Measurements from ENCODE around the gene CBARP.
A peak's percentile ranks its signal among the peaks of the same experiment; 100 is the strongest.

CBARP gene

DNA sequence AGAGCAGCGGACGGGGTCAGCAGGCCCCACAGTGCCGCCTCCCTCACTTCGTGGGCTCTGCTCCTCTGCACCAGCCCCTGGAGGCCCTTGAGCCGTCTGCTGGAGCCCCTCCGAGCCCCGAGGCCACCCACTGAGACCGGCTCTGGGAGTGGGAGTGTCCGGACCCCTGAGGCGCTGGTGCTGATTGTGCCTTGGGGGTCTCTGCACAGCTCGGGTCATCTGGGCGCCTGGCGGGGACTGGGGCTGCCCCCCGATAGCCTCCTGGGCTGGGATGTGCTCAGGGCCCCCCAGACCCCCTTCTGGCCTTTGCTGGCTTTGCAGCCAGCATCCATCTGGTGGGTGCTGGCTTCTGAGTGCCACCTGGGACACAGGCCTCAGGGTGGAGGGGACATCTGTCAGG is 15.4 kb downstream of the CBARP start:
- Histone ChIP-seq H3K36me3 (ENCODE audit: control insufficient read depth in 4 of 4, insufficient read depth in 4 of 4, low read length in 3 of 4) (peaks cover 2 to 72% (median 45%) of the 10 kb centered on the region in 4 experiments), H3K4me1 (ENCODE audit: control extremely low read depth in 1 of 4, control insufficient read depth in 4 of 4, insufficient read depth in 4 of 4, low read length in 3 of 4) (peaks cover 0 to 4% (median 0%) of the 10 kb centered on the region in 4 experiments)
- POLR2A ChIA-PET = no interaction called here

DNA sequence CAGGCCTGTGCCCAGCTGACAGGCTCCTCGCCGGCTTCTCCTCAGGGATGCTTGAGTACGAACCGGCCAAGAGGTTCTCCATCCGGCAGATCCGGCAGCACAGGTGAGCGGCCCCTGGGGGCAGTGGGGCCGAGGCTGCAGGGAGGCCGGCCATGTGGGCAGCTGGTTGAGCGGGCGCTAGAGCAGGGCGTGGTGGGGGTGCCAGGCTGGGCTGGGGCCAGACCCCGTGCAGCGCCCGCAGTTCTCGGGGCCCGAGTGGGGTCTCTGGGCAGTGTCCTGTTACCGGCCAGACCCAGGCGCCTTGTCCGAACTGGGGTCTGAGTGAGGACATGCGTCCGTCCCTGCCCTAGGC is 15.9 kb downstream of the CBARP start:
- WGBS (ENCODE audit: insufficient coverage) = 97% methylated on average over 22 of the region's 22 CpGs
- H3K4me3 ChIP-seq (ENCODE audit: control insufficient read depth in 1 of 7, extremely low read depth in 1 of 7, insufficient read depth in 4 of 7, low read depth in 2 of 7, low read length in 6 of 7) = no peak overlapping the region
- peaks cover 0 to 70% (median 43%) of the 10 kb centered on the region in 4 experiments for H3K36me3 ChIP-seq (ENCODE audit: control insufficient read depth in 4 of 4, insufficient read depth in 4 of 4, low read length in 3 of 4)
- H3K27me3 ChIP-seq (replicated peaks in 2 of 5; ENCODE audit: control insufficient read depth in 4 of 5, insufficient read depth in 5 of 5, low read length in 4 of 5) = no peaks in the 10 kb centered on the region
- ChIA-PET CTCF (interaction anchor here (0.6 to 4.6 kb wide), 11 partner anchors 8 to 157 kb away, joined by 3 to 33 read pairs (median 6); partner anchors contain the start of gene ATP5F1D), POLR2A (no interaction called here)
- peaks cover 0 to 4% (median 0%) of the 10 kb centered on the region in 4 experiments for H3K4me1 ChIP-seq (ENCODE audit: control extremely low read depth in 1 of 4, control insufficient read depth in 4 of 4, insufficient read depth in 4 of 4, low read length in 3 of 4)
- DNase-seq = no peak
- no peak overlapping the region for H3K27ac ChIP-seq (ENCODE audit: insufficient read depth in 1 of 2, low read depth in 1 of 2, low read length in 2 of 2, poor library complexity in 1 of 2, severe bottlenecking in 2 of 2)
- no peaks in the 10 kb centered on the region for H3K9me3 ChIP-seq (ENCODE audit: control extremely low read depth in 1 of 5, control insufficient read depth in 4 of 5, insufficient read depth in 2 of 5, low read depth in 1 of 5, low read length in 4 of 5)

More for the DNA sequence above, 15.4 kb downstream of the CBARP start:
- no peak for DNase-seq
- Histone ChIP-seq H3K9me3 (ENCODE audit: control extremely low read depth in 1 of 5, control insufficient read depth in 4 of 5, insufficient read depth in 2 of 5, low read depth in 1 of 5, low read length in 4 of 5) (no peaks in the 10 kb centered on the region), H3K27ac (ENCODE audit: insufficient read depth in 1 of 2, low read depth in 1 of 2, low read length in 2 of 2, poor library complexity in 1 of 2, severe bottlenecking in 2 of 2) (no peak overlapping the region), H3K27me3 (replicated peaks in 2 of 5; ENCODE audit: control insufficient read depth in 4 of 5, insufficient read depth in 5 of 5, low read length in 4 of 5) (no peaks in the 10 kb centered on the region), H3K4me3 (ENCODE audit: control insufficient read depth in 1 of 7, extremely low read depth in 1 of 7, insufficient read depth in 4 of 7, low read depth in 2 of 7, low read length in 6 of 7) (no peak overlapping the region)
- 98% methylated on average over 14 of the region's 14 CpGs for WGBS (ENCODE audit: insufficient coverage)
- CTCF ChIA-PET = interaction anchor here (0.6 to 4.6 kb wide), 9 partner anchors 10 to 158 kb away, joined by 3 to 33 read pairs (median 6); partner anchors contain the start of gene ATP5F1D

DNA sequence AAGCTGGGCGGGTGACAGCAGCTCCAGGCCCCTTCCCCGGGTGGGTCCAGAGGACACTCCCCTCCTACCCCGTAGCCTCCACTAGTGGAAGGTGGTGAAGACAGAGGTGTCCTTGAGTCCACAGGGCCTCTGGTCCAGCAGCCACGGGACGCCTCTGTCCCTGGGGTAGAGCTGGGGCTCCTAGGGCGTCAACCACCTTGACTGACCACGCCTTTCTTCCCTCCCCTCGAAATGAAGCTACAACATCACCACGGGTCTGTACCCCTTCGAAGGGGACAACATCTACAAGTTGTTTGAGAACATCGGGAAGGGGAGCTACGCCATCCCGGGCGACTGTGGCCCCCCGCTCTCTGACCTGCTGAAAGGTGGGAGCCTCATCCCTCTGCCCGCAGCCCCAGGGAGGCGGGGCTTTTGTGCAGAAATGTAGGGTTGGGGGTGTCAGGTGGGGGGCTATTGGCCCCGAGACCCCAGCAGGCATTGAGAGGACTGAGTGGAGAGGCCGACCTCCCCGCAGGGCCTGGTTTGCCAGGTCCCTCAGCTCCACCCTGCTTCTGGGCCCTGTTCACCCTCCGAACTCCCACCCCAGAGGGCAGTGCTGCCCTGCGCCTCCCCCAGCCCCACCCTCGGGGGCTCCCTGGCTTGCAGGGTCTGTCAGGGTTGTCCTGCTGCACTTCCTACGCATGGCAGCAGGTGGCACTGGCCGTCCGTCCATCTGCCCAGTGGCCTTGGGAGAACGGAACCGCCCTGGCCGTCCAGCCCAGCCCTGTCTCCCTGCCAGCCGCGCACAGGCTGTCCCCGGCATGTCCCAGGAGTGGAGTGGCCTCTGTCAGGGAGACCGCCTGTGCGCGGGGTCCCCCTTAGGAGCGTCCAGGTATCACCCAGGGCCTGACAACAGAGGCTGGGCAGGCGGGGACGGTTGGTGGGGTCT is 16.6 kb downstream of the CBARP start:
- Histone ChIP-seq H3K27ac (ENCODE audit: insufficient read depth in 1 of 2, low read depth in 1 of 2, low read length in 2 of 2, poor library complexity in 1 of 2, severe bottlenecking in 2 of 2) (no peak overlapping the region), H3K4me3 (ENCODE audit: control insufficient read depth in 1 of 7, extremely low read depth in 1 of 7, insufficient read depth in 4 of 7, low read depth in 2 of 7, low read length in 6 of 7) (no peak overlapping the region), H3K9me3 (ENCODE audit: control extremely low read depth in 1 of 5, control insufficient read depth in 4 of 5, insufficient read depth in 2 of 5, low read depth in 1 of 5, low read length in 4 of 5) (no peaks in the 10 kb centered on the region), H3K4me1 (ENCODE audit: control extremely low read depth in 1 of 4, control insufficient read depth in 4 of 4, insufficient read depth in 4 of 4, low read length in 3 of 4) (peaks cover 0 to 4% (median 0%) of the 10 kb centered on the region in 4 experiments), H3K36me3 (ENCODE audit: control insufficient read depth in 4 of 4, insufficient read depth in 4 of 4, low read length in 3 of 4) (peaks cover 0 to 66% (median 41%) of the 10 kb centered on the region in 4 experiments), H3K27me3 (replicated peaks in 2 of 5; ENCODE audit: control insufficient read depth in 4 of 5, insufficient read depth in 5 of 5, low read length in 4 of 5) (no peaks in the 10 kb centered on the region)
- DNase-seq = no peak
- WGBS (ENCODE audit: insufficient coverage) = 96% methylated on average over 35 of the region's 38 CpGs
- ChIA-PET CTCF (interaction anchor here (0.6 to 4.6 kb wide), 12 partner anchors 9 to 219 kb away, joined by 3 to 33 read pairs (median 6); partner anchors contain the start of gene ATP5F1D), POLR2A (no interaction called here)

DNA sequence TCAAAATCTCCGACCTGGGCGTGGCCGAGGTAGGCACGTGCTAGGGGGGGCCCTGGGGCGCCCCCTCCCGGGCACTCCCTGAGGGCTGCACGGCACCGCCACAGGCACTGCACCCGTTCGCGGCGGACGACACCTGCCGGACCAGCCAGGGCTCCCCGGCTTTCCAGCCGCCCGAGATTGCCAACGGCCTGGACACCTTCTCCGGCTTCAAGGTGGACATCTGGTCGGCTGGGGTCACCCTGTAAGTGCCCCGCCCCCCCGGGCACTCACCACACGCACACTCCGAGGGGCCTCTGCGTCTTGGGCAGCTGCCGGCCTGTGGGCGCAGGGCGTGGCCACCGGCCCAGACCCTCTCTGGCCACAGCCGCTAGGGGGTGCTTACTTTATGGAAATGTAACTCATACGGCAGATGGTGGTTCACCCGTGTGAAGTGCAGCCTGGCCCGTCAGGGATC is 17.3 kb downstream of the CBARP start:
- no peak for DNase-seq
- POLR2A ChIA-PET = no interaction called here
- Histone ChIP-seq H3K27ac (ENCODE audit: insufficient read depth in 1 of 2, low read depth in 1 of 2, low read length in 2 of 2, poor library complexity in 1 of 2, severe bottlenecking in 2 of 2) (no peak overlapping the region), H3K27me3 (replicated peaks in 2 of 5; ENCODE audit: control insufficient read depth in 4 of 5, insufficient read depth in 5 of 5, low read length in 4 of 5) (no peaks in the 10 kb centered on the region), H3K4me3 (ENCODE audit: control insufficient read depth in 1 of 7, extremely low read depth in 1 of 7, insufficient read depth in 4 of 7, low read depth in 2 of 7, low read length in 6 of 7) (no peak overlapping the region), H3K4me1 (ENCODE audit: control extremely low read depth in 1 of 4, control insufficient read depth in 4 of 4, insufficient read depth in 4 of 4, low read length in 3 of 4) (peaks cover 0 to 4% (median 0%) of the 10 kb centered on the region in 4 experiments), H3K36me3 (ENCODE audit: control insufficient read depth in 4 of 4, insufficient read depth in 4 of 4, low read length in 3 of 4) (peaks cover 0 to 62% (median 41%) of the 10 kb centered on the region in 4 experiments), H3K9me3 (ENCODE audit: control extremely low read depth in 1 of 5, control insufficient read depth in 4 of 5, insufficient read depth in 2 of 5, low read depth in 1 of 5, low read length in 4 of 5) (no peaks in the 10 kb centered on the region)
- WGBS (ENCODE audit: insufficient coverage) = 97% methylated on average over 32 of the region's 33 CpGs
- CTCF ChIA-PET = interaction anchor here (0.9 to 4.6 kb wide), 8 partner anchors 8 to 218 kb away, joined by 3 to 33 read pairs (median 5); no protein-coding TSS in a partner anchor

DNA sequence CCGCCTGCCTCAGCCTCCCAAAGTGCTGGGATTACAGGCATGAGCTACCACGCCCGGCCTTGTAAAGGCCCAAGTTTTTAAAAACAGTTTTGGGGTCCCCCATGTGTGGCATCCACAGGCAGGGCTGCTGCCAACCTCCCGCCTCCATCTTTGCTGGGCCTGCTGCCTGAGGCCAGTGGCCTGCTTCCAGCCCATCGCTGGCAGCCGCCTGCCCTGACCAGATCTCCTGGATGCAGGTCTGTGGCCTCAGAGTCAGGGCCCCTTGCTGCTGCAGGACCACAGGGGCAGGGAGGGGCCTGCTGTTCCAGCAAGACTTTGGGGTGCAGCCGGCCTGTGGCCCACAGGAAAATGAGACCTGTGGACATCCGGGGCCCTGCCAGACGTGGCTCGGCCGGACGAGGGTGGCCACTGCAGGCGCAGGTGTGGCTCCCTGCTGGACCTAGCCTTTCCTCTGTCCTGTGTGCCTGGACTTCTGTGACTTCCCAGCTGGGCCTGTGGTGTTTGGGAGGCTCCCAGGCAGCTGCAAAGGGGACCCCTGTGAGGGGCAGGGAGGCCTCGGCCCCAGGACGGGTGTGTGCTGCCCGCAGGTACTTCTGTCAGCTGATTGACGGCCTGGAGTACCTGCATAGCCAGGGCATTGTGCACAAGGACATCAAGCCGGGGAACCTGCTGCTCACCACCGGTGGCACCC is 17.9 kb downstream of the CBARP start:
- no peaks in the 10 kb centered on the region for H3K9me3 ChIP-seq (ENCODE audit: control extremely low read depth in 1 of 5, control insufficient read depth in 4 of 5, insufficient read depth in 2 of 5, low read depth in 1 of 5, low read length in 4 of 5)
- WGBS (ENCODE audit: insufficient coverage) = over 99% methylated on average over 19 of the region's 19 CpGs
- H3K36me3 ChIP-seq (ENCODE audit: control insufficient read depth in 4 of 4, insufficient read depth in 4 of 4, low read length in 3 of 4) = peaks cover 0 to 60% (median 39%) of the 10 kb centered on the region in 4 experiments
- H3K4me1 ChIP-seq (ENCODE audit: control extremely low read depth in 1 of 4, control insufficient read depth in 4 of 4, insufficient read depth in 4 of 4, low read length in 3 of 4) = peaks cover 0 to 8% (median 1%) of the 10 kb centered on the region in 4 experiments
- no peak overlapping the region for H3K4me3 ChIP-seq (ENCODE audit: control insufficient read depth in 1 of 7, extremely low read depth in 1 of 7, insufficient read depth in 4 of 7, low read depth in 2 of 7, low read length in 6 of 7)
- H3K27me3 ChIP-seq (replicated peaks in 2 of 5; ENCODE audit: control insufficient read depth in 4 of 5, insufficient read depth in 5 of 5, low read length in 4 of 5) = no peaks in the 10 kb centered on the region
- POLR2A ChIA-PET = no interaction called here
- CTCF ChIA-PET = interaction anchor here (1.0 to 4.6 kb wide), 6 partner anchors 8 to 107 kb away, joined by 3 to 33 read pairs (median 6); no protein-coding TSS in a partner anchor
- DNase-seq = no peak
- H3K27ac ChIP-seq (ENCODE audit: insufficient read depth in 1 of 2, low read depth in 1 of 2, low read length in 2 of 2, poor library complexity in 1 of 2, severe bottlenecking in 2 of 2) = no peak overlapping the region

DNA sequence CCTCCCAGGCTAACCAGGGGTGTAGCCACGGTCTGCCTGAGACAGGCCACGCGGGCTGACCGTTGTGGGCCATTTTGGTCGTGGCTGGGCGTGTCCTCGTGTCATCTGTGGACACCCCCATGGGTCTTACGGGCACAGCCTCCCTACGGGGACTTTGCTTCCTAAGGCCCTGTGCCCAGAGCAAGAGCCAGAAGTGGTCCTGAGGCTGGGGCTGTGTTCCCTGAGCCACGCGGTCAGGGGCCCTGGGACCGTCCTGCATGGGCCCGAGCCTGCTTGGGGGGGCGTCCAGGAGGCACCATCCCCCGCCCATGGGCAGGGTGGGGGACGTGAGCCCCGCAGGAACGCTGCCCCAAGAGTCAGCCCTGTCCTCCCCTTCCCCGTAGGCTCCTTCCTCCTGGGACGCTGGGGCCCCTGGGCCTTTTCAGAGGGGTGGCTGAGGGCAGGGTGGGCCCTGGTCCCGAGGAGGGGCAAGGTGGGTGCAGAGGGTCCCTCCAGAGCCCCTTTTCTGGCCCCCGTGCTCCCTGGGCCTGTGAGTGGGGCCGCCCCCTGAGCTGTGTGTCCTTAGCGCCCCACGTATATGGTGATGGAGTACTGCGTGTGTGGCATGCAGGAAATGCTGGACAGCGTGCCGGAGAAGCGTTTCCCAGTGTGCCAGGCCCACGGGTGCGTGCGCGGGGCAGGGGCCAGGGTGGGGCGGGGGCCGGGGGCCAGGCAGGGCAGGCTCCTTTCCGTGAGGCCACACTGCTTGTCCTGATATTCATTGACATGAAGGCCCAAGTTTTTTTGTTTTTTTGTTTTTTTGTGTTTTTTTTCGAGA is 18.8 kb downstream of the CBARP start:
- ChIA-PET CTCF (interaction anchor here (0.8 to 3.9 kb wide), 7 partner anchors 16 to 106 kb away, joined by 3 to 16 read pairs (median 7); no protein-coding TSS in a partner anchor), POLR2A (no interaction called here)
- DNase-seq = no peak
- peaks cover 0 to 52% (median 33%) of the 10 kb centered on the region in 4 experiments for H3K36me3 ChIP-seq (ENCODE audit: control insufficient read depth in 4 of 4, insufficient read depth in 4 of 4, low read length in 3 of 4)
- H3K4me3 ChIP-seq (ENCODE audit: control insufficient read depth in 1 of 7, extremely low read depth in 1 of 7, insufficient read depth in 4 of 7, low read depth in 2 of 7, low read length in 6 of 7) = no peak overlapping the region
- WGBS (ENCODE audit: insufficient coverage) = 94% methylated on average over 30 of the region's 37 CpGs
- peaks cover 0 to 18% (median 10%) of the 10 kb centered on the region in 4 experiments for H3K4me1 ChIP-seq (ENCODE audit: control extremely low read depth in 1 of 4, control insufficient read depth in 4 of 4, insufficient read depth in 4 of 4, low read length in 3 of 4)
- H3K27ac ChIP-seq (ENCODE audit: insufficient read depth in 1 of 2, low read depth in 1 of 2, low read length in 2 of 2, poor library complexity in 1 of 2, severe bottlenecking in 2 of 2) = peak overlapping the region in 1 of 2 experiments; percentile 64
- no peaks in the 10 kb centered on the region for H3K9me3 ChIP-seq (ENCODE audit: control extremely low read depth in 1 of 5, control insufficient read depth in 4 of 5, insufficient read depth in 2 of 5, low read depth in 1 of 5, low read length in 4 of 5)
- H3K27me3 ChIP-seq (replicated peaks in 2 of 5; ENCODE audit: control insufficient read depth in 4 of 5, insufficient read depth in 5 of 5, low read length in 4 of 5) = no peaks in the 10 kb centered on the region

Data from common myeloid progenitor, CD34-positive (primary cell).